ENCODE results near the gene SPINK13.
"Not testable (repeated sequence)": the region's sequence is repeated elsewhere in the genome, so short reads cannot be mapped to it uniquely, and the experiment has no call there.

Gene SPINK13

DNA sequence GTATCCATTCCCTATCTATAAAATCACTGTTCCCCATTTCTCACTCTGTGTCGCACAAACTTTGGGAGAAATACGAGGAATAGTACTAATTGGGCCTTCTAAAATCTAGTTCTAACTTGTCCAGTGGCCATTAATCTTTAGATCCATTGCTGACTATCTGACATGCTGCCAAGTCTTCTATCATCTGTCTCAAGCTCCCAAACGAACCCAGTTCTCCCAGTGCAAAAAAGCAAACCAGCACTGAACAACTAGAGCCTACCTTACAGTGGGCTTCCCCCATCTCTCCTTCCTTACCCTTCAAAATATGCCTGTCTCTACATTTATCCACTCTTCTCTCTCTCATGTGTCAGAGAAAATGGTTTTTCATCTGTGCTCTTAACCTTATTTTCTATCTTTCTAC is 40.4 kb downstream of the SPINK13 start:
- no peak for DNase-seq (ENCODE audit: low read depth, low spot score)
- no peak overlapping the region for H3K4me3 ChIP-seq (ENCODE audit: low read length)

DNA sequence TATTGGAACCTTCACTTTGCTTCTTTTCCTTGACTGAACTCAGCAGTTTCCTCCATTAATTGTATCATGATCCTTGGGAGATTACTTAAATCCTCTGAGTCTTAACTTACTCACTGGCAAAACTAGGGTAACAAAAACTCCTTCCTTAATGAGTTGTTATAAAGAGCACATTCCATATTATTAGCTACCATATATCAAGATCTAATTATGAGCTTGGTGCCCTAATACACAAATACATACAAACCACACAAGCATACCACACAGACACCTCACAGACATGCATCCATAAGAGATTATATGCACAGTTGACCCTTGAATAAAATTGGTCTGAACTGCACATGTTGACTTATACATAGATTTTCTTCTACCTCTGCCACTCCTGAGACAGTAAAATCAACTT is 41.2 kb downstream of the SPINK13 start:
- H3K4me3 ChIP-seq (ENCODE audit: low read length), result no peak overlapping the region
- no peak for DNase-seq (ENCODE audit: low read depth, low spot score)

DNA sequence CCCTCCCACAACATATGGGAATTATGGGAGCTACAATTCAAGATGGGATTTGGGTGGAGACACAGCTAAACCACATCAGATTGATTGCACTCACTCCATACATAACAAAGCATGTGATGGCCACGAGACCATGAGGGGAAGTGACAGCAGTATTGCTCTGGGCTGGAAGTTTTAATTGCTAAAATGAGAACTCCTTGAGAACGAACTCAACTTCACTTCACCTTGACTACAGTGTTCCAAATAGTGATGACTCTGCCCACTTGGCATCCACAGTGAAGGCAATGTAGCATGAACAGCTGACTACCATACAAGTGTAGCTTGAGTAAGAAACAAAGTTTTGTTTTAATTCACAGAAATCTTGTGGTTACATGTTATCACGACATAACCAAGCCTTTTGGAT is 42.9 kb downstream of the SPINK13 start:
- DNase-seq (ENCODE audit: low read depth, low spot score), result no peak
- no peak overlapping the region for H3K4me3 ChIP-seq (ENCODE audit: low read length)

DNA sequence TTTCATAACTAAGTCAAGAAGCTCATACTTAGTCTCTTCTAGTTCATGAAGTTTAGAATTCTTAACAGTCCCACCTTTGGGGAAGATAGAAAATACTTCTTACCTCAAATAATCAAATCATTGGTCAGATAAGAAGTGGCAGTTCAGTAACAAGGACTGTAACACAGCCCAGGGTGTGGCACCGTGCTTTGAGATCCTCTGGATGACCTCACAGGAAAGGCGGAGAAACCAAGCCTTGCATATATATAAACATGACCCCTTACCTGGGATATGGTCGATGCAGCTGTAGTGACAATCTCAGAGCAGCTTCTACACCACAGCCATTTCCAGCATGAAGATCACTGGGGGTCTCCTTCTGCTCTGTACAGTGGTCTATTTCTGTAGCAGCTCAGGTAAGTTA is 43.6 kb downstream of the SPINK13 start, which contains the start of gene SPINK7:
Gene SPINK7, plus strand, starts transcription at position 271 of the 400 bp plus-strand sequence. Its CDS starts 61 bp downstream, at position 332.
- DNase-seq (ENCODE audit: low read depth, low spot score), result no peak
- no peak within 1 kb of the TSS for H3K4me3 ChIP-seq (ENCODE audit: low read length)

DNA sequence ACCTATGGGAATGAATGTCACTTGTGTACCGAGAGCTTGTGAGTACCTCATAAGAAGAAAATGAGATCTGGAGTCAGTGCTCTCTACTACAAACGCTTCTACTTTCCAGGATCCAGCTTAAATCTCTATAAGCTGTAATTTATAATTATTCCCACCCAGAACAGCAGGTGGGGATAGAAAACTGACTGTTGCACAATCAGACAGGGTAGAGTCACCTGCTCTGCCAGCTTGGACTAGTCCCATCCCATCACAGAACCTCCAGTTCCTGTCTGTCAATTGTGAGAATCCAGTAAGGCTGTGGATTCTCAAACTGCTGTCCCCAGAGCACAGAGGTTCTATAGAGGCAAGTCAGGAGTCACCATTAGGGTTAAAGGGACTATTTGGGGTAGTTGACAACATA is 45.6 kb downstream of the SPINK13 start:
- no peak overlapping the region for H3K4me3 ChIP-seq (ENCODE audit: low read length)
- no peak for DNase-seq (ENCODE audit: low read depth, low spot score)

DNA sequence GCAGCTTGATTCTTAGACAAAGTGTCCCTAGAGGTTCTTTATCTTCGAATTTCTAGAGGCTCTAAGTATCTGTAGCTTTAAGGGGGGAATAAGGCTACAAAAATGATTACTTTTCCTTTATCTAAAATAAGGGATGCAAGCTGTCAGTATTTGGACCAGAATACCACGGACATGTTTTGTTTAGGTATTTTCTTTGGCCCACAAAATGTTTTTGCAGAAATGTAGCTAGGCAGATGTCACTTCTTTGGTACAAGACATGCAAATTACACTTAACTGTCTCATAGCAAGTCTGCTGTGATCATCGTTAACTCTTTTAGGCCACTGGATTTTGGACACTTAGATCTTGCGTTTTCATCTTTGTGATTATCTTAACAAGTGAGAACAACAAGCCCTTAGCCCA is 46.1 kb downstream of the SPINK13 start:
- no peak for DNase-seq (ENCODE audit: low read depth, low spot score)
- H3K4me3 ChIP-seq (ENCODE audit: low read length), result no peak overlapping the region

DNA sequence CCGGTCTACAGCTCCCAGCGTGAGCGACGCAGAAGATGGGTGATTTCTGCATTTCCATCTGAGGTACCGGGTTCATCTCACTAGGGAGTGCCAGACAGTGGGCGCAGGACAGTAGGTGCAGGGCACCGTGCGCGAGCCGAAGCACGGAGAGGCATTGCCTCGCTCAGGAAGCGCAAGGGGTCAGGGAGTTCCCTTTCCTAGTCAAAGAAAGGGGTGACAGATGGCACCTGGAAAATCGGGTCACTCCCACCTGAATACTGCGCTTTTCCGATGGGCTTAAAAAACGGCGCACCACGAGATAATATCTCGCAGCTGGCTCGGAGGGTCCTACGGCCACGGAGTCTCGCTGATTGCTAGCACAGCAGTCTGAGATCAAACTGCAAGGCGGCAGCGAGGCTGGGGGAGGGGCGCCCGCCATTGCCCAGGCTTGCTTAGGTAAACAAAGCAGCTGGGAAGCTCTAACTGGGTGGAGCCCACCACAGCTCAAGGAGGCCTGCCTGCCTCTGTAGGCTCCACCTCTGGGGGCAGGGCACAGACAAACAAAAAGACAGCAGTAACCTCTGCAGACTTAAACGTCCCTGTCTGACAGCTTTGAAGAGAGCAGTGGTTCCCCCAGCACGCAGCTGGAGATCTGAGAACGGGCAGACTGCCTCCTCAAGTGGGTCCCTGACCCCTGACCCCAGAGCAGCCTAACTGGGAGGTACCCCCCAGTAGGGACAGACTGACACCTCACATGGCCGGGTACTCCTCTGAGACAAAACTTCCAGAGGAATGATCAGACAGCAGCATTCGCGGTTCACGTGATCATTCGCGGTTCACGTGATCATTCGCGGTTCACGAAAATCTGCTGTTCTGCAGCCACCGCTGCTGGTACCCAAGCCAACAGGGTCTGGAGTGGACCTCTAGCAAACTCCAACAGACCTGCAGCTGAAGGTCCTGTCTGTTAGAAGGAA is 51.7 kb downstream of the SPINK13 start:
- not testable (repeated sequence) for DNase-seq (ENCODE audit: low read depth, low spot score)

DNA sequence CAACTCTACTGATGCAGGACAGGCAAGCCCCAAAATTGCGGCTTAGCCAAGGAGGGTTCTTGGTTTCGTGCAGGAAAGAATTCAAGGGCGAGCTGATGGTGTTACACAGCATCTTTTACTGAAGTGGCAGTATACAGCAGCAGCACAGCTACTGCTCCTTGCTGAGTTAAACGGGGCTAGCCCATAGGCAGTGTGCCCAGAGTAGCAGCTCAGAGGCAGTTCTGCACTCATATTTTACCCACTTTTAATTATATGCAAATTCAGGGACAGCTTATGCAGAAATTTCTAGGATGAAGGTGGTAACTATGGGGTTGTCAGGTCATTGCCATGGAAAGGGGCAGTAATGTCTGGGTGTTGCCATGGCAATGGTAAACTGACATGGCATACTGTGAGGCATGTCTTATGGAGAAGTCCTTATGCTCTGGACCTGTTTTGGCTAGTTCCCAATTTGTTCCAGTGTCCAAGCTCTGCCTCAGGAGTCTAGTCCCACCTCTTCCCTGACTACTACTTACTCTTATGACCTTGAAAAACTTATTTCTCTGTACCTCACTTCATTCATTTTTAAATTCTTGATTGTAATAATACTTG is 64.8 kb downstream of the SPINK13 start:
- DNase-seq (ENCODE audit: low read depth, low spot score), result no peak
- no peak overlapping the region for H3K4me3 ChIP-seq (ENCODE audit: low read length)

More for the DNA sequence above, 51.7 kb downstream of the SPINK13 start:
- peak overlapping the region; percentile 33 for H3K4me3 ChIP-seq (ENCODE audit: low read length)

DNA sequence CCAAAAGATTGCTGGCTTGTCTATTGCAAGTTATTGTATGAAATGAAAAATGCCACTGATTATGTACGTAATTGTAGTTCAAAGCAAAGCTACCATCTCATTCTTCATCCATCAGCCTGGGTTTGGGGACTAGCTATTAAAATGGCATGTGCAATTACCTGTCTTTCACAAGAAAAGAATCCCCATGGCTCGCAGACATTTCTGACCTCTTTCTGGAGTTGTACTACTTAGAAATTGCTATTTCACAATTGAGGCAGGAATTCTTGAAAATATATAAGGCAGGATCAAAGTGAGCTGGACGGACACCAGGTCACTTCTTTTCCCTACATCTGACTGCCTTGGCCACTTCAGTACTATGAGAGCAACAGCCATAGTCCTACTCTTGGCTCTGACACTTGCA is 66.7 kb downstream of the SPINK13 start, which contains the start of gene SPINK9:
Gene SPINK9, plus strand, starts transcription at position 301 of the 400 bp plus-strand sequence. Its CDS starts 55 bp downstream, at position 356.
- no peak for DNase-seq (ENCODE audit: low read depth, low spot score)
- no peak within 1 kb of the TSS for H3K4me3 ChIP-seq (ENCODE audit: low read length)

Data from Jurkat, Clone E6-1 (cell line).